Measurements from ENCODE around the gene CD300LG. TPM values are rescaled to one million over a fixed set of nuclear protein-coding genes. Genes with fewer than 3 reads are reported as not detected.

Gene CD300LG
- total and polyA plus RNA-seq, 2 donors: 0.58 to 3.4 TPM

DNA sequence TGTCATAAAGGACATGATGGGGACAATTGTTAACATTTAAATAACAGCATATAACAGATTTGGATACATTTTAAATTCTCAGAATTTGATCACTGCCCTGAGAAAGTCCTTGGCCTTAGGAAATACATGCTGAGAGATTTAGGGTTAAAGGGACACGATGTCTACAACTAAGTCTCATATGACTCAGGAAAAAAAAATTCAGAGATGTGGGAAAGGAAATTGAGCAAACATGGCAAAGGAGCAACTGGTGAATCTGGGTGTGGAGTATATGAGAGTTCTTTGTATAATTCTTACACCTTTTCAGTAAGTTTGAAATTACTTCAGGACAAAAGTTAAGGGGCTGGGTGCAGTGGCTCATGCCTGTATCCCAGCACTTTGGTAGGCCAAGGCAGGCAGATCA, 32.3 kb upstream of the CD300LG start:
- Histone ChIP-seq H3K36me3 (ENCODE audit: insufficient read depth) (no peaks in the 10 kb centered on the region), H3K4me1 (ENCODE audit: insufficient read depth) (no peaks in the 10 kb centered on the region), H3K4me3 (ENCODE audit: low read depth, low read length) (no peak overlapping the region), H3K27ac (ENCODE audit: low read depth) (no peak overlapping the region)
- 14% methylated on average over 1 of the region's 1 CpG for WGBS
- no peak for DNase-seq (ENCODE audit: extremely low spot score)

DNA sequence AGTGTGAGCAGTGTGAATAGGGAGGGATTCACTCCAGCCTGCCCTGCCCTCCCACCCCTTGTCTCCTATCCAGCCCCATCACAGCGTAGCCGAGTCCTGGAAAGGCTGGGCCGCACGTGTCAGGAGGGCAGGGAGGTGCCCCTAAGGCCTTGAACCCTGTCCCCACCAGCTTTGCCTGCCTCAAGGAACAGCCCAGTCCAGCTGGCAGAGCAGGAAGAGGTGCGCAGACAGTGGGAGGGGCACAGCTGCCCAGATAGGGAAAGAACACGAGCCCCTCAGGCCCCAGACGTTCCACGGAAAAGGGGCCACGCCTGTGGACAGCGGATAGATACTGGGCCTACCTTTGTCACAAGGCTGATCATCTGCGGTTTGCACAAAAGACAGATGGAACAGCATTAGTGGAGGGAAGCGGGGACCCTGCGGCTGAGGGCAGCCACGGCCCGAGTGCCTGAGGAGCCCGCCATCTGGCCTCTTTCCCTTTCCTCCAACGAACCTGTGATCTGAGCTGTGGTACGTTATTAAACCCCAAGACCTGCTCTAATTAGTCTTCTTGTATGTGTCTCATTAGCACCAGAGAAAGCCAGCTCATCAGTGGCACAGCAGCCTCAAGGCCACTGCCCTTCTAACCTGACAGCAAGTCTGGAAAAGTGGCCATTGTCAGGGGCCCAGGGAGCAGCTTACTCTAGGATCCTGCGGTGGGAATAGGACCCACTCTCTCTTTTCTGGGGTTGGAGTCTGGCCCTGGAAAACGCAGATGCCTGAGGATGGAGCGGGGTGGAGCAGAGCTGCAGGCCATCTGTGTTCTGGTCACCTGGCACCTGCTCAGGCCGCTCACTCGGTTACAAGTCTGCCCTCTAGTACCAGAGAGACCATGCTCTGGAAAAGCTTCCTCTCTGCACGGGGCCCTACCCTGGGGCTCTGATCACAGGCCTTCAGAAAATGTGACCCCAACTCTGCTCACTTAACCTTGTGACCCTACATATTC, 30.3 kb upstream of the CD300LG start:
- Histone ChIP-seq H3K36me3 (ENCODE audit: insufficient read depth) (no peaks in the 10 kb centered on the region), H3K27ac (ENCODE audit: low read depth) (no peak overlapping the region), H3K4me1 (ENCODE audit: insufficient read depth) (no peaks in the 10 kb centered on the region), H3K4me3 (ENCODE audit: low read depth, low read length) (no peak overlapping the region)
- DNase-seq (ENCODE audit: extremely low spot score): no peak
- WGBS: 91% methylated on average over 24 of the region's 24 CpGs

- no peaks in the 10 kb centered on the region for H3K4me1 ChIP-seq (ENCODE audit: insufficient read depth)
- H3K36me3 ChIP-seq (ENCODE audit: insufficient read depth): no peaks in the 10 kb centered on the region
- H3K4me3 ChIP-seq (ENCODE audit: low read depth, low read length): no peak overlapping the region
- DNase-seq (ENCODE audit: extremely low spot score): no peak
- H3K27ac ChIP-seq (ENCODE audit: low read depth): no peak overlapping the region
- 91% methylated on average over 9 of the region's 9 CpGs for WGBS
These were observed 29.1 kb upstream of the CD300LG start for GRCh38 chr17:43817826-43818225.

DNA sequence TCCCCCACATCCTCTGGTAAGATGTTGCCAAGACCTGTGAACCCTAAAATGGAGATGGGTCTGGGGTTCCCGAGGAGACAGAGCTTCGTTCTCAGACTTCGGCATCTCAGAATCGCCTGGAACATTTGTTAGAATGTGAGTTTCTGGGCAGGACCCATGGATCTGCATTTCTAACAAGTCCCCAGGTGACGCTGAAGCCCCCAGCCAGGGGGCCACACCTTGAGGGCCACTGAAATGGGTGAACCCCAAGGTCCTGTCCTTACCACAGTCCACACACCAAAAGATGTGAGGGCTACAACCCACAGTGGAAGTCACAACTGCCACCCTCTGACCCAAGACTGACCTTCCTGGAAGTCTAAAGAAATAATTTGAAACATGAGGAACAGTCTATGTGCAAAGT, 28.0 kb upstream of the CD300LG start:
- no peaks in the 10 kb centered on the region for H3K36me3 ChIP-seq (ENCODE audit: insufficient read depth)
- H3K4me3 ChIP-seq (ENCODE audit: low read depth, low read length): no peak overlapping the region
- H3K4me1 ChIP-seq (ENCODE audit: insufficient read depth): no peaks in the 10 kb centered on the region
- DNase-seq (ENCODE audit: extremely low spot score): no peak
- no peak overlapping the region for H3K27ac ChIP-seq (ENCODE audit: low read depth)
- WGBS: 96% methylated on average over 5 of the region's 5 CpGs

GRCh38 chr17:43820759-43821158, 26.2 kb upstream of the CD300LG start:
- 91% methylated on average over 14 of the region's 14 CpGs for WGBS
- Histone ChIP-seq H3K36me3 (ENCODE audit: insufficient read depth) (no peaks in the 10 kb centered on the region), H3K27ac (ENCODE audit: low read depth) (no peak overlapping the region), H3K4me1 (ENCODE audit: insufficient read depth) (no peaks in the 10 kb centered on the region), H3K4me3 (ENCODE audit: low read depth, low read length) (no peak overlapping the region)
- no peak for DNase-seq (ENCODE audit: extremely low spot score)

DNA sequence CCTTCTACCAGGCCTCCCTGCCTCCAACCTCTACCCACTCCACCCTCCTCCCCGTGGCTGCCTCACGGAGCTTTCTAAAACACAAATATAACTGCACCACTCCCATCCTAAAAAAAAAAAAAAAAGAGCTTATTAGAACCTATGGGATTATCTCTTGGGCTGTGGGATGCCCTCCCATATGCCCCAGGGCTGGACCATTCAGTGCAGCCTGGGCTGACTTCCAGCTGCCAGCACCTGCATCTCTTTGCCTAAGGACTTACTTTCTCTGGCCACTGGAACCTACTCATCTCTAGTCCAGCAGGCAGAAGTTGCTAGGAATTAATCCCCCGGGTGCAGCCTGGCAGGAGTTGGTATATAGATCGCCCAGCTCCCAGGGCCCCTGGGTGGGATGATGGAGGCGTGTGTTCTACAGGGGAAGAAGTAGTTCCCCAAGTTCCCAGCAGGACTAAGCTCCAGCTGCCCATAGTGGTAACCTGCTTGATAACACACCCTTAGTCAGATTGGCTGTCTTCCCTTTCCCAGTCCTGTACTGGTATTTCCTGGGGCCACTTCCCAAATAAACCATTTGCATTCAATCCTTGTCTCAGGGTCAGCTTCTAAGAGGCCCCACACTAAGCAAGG, 24.3 kb upstream of the CD300LG start:
- H3K27ac ChIP-seq (ENCODE audit: low read depth): no peak overlapping the region
- no peaks in the 10 kb centered on the region for H3K36me3 ChIP-seq (ENCODE audit: insufficient read depth)
- 80% methylated on average over 5 of the region's 5 CpGs for WGBS
- H3K4me1 ChIP-seq (ENCODE audit: insufficient read depth): no peaks in the 10 kb centered on the region
- no peak overlapping the region for H3K4me3 ChIP-seq (ENCODE audit: low read depth, low read length)
- DNase-seq (ENCODE audit: extremely low spot score): no peak

- no peaks in the 10 kb centered on the region for H3K36me3 ChIP-seq (ENCODE audit: insufficient read depth)
These were observed 23.5 kb upstream of the CD300LG start for GRCh38 chr17:43823350-43824084.

DNA sequence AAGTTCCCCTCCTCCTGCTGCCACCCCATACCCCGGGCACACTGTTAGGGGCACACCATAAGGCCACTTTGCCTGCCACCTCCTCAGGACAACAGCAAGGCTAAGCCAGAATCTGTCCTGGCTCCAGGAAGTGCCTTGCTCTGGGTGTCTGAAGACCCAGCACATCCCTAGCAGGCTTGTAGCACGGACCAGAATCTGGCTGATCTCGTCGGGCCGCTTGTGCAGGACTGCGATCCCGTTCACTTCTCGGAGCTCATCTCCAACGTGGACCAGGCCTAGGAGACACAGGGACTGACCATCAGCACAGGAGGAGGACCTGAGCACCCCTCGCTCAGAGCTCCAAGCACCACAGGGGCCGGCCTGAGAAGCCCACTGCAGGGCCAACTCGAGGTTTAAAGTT, 21.4 kb upstream of the CD300LG start:
- Histone ChIP-seq H3K4me1 (ENCODE audit: insufficient read depth) (no peaks in the 10 kb centered on the region), H3K36me3 (ENCODE audit: insufficient read depth) (no peaks in the 10 kb centered on the region), H3K27ac (ENCODE audit: low read depth) (no peak overlapping the region), H3K4me3 (ENCODE audit: low read depth, low read length) (no peak overlapping the region)
- 93% methylated on average over 12 of the region's 12 CpGs for WGBS
- no peak for DNase-seq (ENCODE audit: extremely low spot score)

More at GRCh38 chr17:43823350-43824084, 23.5 kb upstream of the CD300LG start:
- no peak for DNase-seq (ENCODE audit: extremely low spot score)
- no peaks in the 10 kb centered on the region for H3K4me1 ChIP-seq (ENCODE audit: insufficient read depth)
- H3K27ac ChIP-seq (ENCODE audit: low read depth): no peak overlapping the region
- WGBS: 66% methylated on average over 10 of the region's 10 CpGs
- no peak overlapping the region for H3K4me3 ChIP-seq (ENCODE audit: low read depth, low read length)

DNA sequence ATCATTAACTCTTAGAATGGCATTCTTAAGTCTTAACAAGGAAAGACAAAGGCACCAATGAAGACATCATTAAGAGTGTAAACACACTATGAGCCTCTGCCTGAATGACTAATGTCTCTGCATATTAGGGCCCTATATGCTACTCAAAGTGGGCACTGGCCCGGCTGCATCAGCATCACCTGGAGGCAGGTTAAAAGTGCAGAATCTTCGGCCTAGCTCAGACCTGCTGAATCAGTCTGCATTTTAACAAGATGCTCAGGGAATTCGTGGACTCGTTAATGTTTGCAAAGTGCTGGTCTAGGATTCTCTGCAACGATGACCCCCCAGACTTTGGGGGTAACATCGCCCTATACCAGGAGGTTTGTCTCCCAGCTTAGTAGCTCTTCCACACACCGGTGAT, 20.8 kb upstream of the CD300LG start:
- H3K4me1 ChIP-seq (ENCODE audit: insufficient read depth): no peaks in the 10 kb centered on the region
- 93% methylated on average over 7 of the region's 7 CpGs for WGBS
- no peak for DNase-seq (ENCODE audit: extremely low spot score)

GRCh38 chr17:43827596-43827995, 19.4 kb upstream of the CD300LG start:
- 94% methylated on average over 9 of the region's 9 CpGs for WGBS
- Histone ChIP-seq H3K27ac (ENCODE audit: low read depth) (no peak overlapping the region), H3K4me1 (ENCODE audit: insufficient read depth) (no peaks in the 10 kb centered on the region), H3K36me3 (ENCODE audit: insufficient read depth) (no peaks in the 10 kb centered on the region), H3K4me3 (ENCODE audit: low read depth, low read length) (no peak overlapping the region)
- DNase-seq (ENCODE audit: extremely low spot score): no peak

More for the DNA sequence above, 20.8 kb upstream of the CD300LG start:
- H3K4me3 ChIP-seq (ENCODE audit: low read depth, low read length): no peak overlapping the region
- H3K27ac ChIP-seq (ENCODE audit: low read depth): no peak overlapping the region
- H3K36me3 ChIP-seq (ENCODE audit: insufficient read depth): no peaks in the 10 kb centered on the region

DNA sequence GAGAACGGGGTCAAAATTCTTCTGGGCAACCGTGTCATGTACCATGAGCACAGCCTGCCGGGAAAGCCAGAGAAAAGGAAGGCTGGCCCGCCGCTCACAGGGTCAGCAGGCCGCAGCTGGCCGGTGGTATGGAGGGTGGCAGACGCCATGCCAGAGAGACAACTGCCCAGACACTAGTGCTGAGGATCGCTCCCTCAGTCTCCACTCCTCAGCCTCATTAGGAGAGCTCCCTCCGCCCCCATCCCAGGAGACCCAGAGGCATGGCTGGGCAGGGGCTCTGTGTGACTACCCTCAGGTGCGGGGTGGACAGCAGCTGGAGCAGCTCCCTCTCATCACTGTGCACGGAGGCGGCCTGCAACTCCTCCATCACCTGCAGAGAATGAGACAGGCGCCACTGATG, 17.2 kb upstream of the CD300LG start:
- H3K27ac ChIP-seq (ENCODE audit: low read depth): no peak overlapping the region
- no peak overlapping the region for H3K4me3 ChIP-seq (ENCODE audit: low read depth, low read length)
- DNase-seq (ENCODE audit: extremely low spot score): no peak
- no peaks in the 10 kb centered on the region for H3K4me1 ChIP-seq (ENCODE audit: insufficient read depth)
- 95% methylated on average over 14 of the region's 14 CpGs for WGBS
- no peaks in the 10 kb centered on the region for H3K36me3 ChIP-seq (ENCODE audit: insufficient read depth)

- no peak overlapping the region for H3K4me3 ChIP-seq (ENCODE audit: low read depth, low read length)
- H3K4me1 ChIP-seq (ENCODE audit: insufficient read depth): no peaks in the 10 kb centered on the region
- H3K36me3 ChIP-seq (ENCODE audit: insufficient read depth): no peaks in the 10 kb centered on the region
- no peak overlapping the region for H3K27ac ChIP-seq (ENCODE audit: low read depth)
- DNase-seq (ENCODE audit: extremely low spot score): no peak
- 95% methylated on average over 7 of the region's 7 CpGs for WGBS
These were observed 16.4 kb upstream of the CD300LG start for GRCh38 chr17:43830510-43831140.

GRCh38 chr17:43831633-43832032, 15.3 kb upstream of the CD300LG start:
- no peak overlapping the region for H3K4me3 ChIP-seq (ENCODE audit: low read depth, low read length)
- DNase-seq (ENCODE audit: extremely low spot score): no peak
- 86% methylated on average over 8 of the region's 8 CpGs for WGBS
- H3K27ac ChIP-seq (ENCODE audit: low read depth): no peak overlapping the region
- H3K4me1 ChIP-seq (ENCODE audit: insufficient read depth): no peaks in the 10 kb centered on the region
- H3K36me3 ChIP-seq (ENCODE audit: insufficient read depth): no peaks in the 10 kb centered on the region
